GM20431 (cell line): ENCODE results near the gene TWF1.
"Not testable (repeated sequence)": the region's sequence is repeated elsewhere in the genome, so short reads cannot be mapped to it uniquely, and the experiment has no call there.

ENCODE experiments used
- in situ Hi-C: fragments of 300-500 bp; cut with MseI, MboI; formaldehyde crosslinking; loops from one replicate; pipeline ENCODE4 v1.15.0; 2020; ENCODE audit warnings: low sequenced_read_pairs; ENCODE audit not compliant: unreplicated experiment

The TWF1 gene

DNA sequence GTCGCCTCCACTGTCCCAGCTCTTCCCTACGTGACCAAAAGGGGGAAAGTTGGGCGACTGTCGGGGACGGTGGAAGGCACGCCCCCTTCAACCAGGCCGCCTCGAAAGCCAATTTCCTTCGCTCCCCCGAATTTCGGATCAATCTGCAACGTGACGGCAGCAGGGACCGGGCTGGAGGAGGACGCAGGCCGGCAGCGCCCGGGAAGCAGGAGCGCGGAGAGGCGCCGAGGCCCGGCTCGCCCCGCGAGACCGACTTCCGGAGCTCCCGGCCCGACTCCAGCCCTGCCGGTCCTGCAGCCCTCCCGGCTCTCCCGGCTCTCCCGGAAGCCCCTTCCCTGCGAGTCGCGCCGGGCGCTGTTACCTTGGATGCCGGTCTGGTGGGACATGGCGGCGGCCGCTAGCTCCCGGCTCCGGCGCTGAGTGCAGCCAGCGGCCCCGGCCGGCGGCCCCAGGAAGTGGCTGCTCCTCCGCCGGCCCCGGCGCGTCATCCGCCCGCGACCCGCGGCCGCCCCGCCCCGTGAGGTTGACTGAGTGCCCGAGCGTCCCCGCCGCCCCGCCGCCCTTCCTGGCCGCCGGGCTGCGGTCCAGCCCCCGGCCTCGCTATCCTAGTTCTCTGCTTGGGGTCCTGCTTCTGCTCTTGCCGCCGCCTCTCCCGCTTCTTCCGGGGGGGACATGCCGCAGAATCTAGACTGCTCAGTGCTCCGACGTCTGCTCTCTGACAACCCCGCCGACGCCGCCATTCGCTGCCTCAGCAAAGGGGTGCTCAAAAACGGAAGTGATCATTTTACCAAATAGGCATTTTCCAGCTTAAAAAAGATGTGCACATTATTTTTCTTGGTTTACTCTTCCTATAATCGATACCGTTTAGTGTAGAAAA is at the start of gene TWF1:
Gene TWF1 (minus strand): TSS at position 458 of the 877 bp plus-strand sequence. CDS start 72 bp downstream, at position 386.
- in situ Hi-C loops: no loop called here

DNA sequence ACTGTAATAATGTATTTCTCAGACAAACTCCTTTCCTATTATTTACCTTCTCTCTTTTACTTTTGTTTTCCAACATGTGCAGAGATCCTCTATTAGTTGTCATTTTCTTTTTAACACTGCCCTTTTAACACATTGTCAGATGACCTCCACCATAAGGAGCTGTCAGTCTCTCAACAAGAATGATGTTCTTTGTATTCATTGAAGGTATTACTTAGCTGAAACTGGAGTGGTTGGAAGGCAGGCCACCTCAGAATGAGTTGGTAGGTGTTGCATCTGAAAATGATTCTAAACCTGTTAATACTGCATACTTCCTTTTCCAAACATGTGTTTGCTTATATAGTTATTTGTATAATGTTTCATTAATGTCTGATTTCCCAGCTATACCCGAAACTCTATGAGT is 46.6 kb upstream of the TWF1 start:
- in situ Hi-C loops: no loop called here

GRCh38 chr12:43848786-43849185 is 42.7 kb upstream of the TWF1 start:
- in situ Hi-C loops: no loop called here

DNA sequence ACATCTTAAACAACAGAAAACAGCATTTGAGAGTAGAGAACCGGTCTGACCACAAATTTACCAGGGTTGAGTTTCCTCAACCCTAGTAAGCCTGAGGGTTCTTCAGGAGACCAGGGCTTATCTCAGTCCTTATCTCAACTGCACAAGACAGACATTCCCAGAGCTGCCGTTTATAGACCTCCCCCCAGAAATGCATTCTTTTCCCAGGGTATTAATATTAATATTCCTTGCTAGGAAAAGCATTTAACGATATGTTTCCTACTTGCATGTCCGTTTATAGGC is 42.0 kb upstream of the TWF1 start:
- in situ Hi-C loops: no loop called here

GRCh38 chr12:43847425-43848225 is 41.5 kb upstream of the TWF1 start:
- in situ Hi-C loops: not testable (repeated sequence)

- in situ Hi-C loops: no loop called here
Observed at GRCh38 chr12:43842259-43842658, 36.1 kb upstream of the TWF1 start.

GRCh38 chr12:43841253-43841652 is 35.1 kb upstream of the TWF1 start:
- in situ Hi-C loops: no loop called here

- in situ Hi-C loops: no loop called here
Observed at GRCh38 chr12:43840338-43840737, 34.2 kb upstream of the TWF1 start.

DNA sequence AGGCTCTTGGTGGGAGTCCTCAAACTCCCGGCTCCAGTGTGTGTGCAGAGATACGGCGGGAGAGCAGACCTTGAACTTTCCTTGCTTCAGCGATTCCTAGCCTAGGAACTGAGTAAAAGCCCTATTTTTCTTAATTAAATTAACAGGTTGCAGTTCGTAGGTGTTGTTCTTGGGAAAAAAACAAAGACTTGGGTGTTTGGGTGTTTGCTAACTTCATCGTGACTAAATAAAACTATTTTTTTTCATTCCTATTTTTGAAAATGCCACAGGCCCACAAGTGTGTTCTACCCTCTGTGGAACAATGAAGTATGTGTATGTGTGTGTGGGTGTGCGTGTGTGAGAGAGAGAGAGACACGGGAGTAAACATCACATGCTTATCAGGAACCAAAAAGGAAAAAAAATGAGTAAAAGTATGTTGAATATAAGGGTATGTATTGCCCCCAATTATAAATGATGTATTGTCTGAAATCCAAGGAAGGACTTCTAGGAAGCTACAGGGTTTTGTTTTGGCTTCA is 30.4 kb upstream of the TWF1 start:
- in situ Hi-C loops: no loop called here

DNA sequence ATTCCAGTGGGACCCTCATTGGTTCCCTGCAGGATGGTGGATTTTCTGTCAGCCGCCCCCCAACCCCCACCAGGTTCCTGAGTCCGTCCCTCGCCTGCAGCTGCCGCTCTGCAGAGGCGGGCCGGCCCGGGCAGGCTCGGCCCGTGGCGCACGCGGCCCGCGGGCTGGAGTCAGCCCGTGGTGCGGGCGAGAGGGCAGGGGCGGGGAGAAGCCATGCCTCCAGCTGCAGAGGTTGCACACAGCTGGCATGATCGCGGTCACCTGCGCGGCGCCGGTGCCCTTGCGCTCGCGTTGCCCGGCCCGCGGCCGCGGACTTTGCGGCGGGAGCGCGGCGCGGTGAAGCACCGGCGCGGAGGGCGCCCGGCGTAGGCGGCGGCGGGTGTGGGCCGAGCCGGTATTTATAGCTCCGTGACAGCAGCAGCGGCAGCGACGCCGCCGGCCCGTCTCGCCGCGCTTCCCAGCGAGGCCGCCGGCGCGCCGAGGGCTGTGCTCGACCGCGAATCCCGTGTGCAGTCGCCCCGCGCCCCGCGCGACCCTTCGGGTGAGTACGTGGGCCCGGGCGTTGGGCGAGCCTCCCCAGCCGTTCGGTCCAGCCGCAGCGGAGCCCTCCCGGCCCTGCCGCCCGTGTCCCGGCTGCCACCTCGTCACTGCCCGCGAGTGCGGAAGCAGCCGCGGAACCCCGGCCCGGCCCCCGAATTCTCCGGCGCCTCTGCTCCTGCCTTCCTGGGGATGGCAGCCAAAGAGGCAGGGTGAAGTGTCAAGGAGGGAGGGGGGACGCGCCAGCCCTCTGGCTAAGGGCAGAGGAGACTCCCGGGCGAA is 29.7 kb upstream of the TWF1 start, which contains the start of gene TMEM117:
Gene TMEM117 (plus strand): TSS at position 426 of the 819 bp plus-strand sequence.
- in situ Hi-C loops: no loop called here

GRCh38 chr12:43835264-43835655 is 29.1 kb upstream of the TWF1 start:
- in situ Hi-C loops: no loop called here

GRCh38 chr12:43832463-43833168 is 26.5 kb upstream of the TWF1 start:
- in situ Hi-C loops: no loop called here

GRCh38 chr12:43827093-43827492 is 21.0 kb upstream of the TWF1 start:
- in situ Hi-C loops: no loop called here

DNA sequence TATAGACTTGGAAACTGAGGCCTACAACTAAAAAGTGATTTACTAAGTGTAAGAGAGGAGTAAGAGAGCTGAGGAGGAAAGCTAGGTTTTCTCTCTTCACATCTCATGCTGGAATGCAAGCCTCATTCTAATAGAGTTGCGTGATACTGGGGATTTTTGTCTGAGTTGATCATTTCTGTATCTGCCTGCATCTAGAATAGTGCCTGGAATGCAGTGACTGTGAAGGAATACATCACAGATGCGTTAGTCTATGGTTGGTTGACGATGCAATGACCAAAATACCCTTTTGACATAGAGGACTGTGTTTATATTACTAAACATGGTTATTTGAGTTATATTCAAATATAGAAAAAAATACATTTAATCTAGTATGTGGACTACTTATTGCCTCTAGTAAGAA is 20.6 kb upstream of the TWF1 start:
- in situ Hi-C loops: no loop called here

DNA sequence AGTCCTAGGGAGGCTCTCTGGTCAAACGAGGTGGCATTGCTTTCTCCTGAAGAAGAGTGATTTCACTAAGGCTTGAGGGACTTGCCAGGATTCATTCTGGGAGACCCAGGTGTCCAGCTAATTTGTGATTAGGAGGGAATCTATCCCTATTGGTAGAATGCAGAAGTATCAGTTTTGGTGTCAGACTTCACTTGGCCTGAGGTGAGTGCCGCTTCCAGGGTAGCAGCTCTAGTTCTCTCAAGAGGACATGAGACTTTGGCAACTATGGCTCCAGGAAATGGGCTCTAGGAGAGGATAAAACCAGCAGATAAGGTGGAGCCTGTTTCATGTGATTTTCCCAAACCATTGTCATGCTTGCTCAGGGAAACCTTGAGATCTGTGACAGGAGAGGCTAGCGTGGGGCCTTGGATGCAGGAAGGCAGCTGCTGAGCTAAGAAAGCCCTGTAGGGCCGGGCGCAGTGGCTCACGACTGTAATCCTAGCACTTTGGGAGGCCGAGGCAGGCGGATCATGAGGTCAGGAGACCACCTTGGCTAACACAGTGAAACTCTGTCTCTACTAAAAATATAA is 18.2 kb upstream of the TWF1 start:
- in situ Hi-C loops: no loop called here

- in situ Hi-C loops: no loop called here
Observed at GRCh38 chr12:43816168-43816567, 10.1 kb upstream of the TWF1 start.

- in situ Hi-C loops: no loop called here
Observed at GRCh38 chr12:43815416-43815815, 9.3 kb upstream of the TWF1 start.

DNA sequence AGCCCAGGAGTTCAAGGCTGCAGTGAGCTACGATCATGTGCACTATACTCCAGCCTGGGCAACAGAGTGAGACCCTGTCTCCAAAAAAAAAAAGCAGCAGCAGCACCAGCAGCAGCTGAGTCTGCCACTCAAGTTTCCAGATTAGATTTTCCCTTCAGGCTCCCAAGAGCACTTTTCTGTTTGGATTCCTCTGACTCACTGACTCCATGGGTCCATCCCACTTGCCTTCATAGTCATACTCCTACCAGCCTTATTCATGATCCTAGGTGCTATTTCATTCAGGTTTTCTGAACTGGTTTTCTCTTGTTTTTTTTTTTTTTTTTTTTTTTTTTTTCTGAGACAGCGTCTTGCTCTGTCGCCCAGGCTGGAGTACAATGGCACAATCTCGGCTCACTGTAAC is 6.8 kb upstream of the TWF1 start:
- in situ Hi-C loops: no loop called here

- in situ Hi-C loops: no loop called here
Observed at GRCh38 chr12:43812057-43812456, 5.9 kb upstream of the TWF1 start.
